Chondrocyte (in vitro differentiated cells): Measurements from ENCODE around the gene RPL6. TPM values are rescaled to one million over a fixed set of nuclear protein-coding genes. Genes with fewer than 3 reads are reported as not detected.
A peak's percentile ranks its signal among the peaks of the same experiment; 100 is the strongest.
"Not testable (repeated sequence)": the region's sequence is repeated elsewhere in the genome, so short reads cannot be mapped to it uniquely, and the experiment has no call there.

Source experiments
- DNase-seq: peaks from one replicate; pipeline ENCODE4 v3.0.0; 2021; ENCODE audit warnings: mixed read lengths, low spot score
- H3K27ac Mint-ChIP-seq: one replicate; pipeline ENCODE4 v1.8.0; 2021; ENCODE audit warnings: mild to moderate bottlenecking, moderate library complexity, mixed read lengths; ENCODE audit not compliant: unreplicated experiment
- H3K27me3 Mint-ChIP-seq: 2 replicates; pipeline ENCODE4 v1.8.0; 2021; ENCODE audit warnings: low read depth, mixed read lengths
- H3K36me3 Mint-ChIP-seq: 2 replicates; pipeline ENCODE4 v1.8.0; 2021; ENCODE audit warnings: low read depth, mixed read lengths
- H3K4me1 Mint-ChIP-seq: 2 replicates; pipeline ENCODE4 v1.8.0; 2021; ENCODE audit warnings: low read depth, mild to moderate bottlenecking, mixed read lengths
- H3K4me3 Mint-ChIP-seq: one replicate; pipeline ENCODE4 v1.8.0; 2021; ENCODE audit warnings: mild to moderate bottlenecking, moderate library complexity, mixed read lengths; ENCODE audit not compliant: unreplicated experiment
- H3K9me3 Mint-ChIP-seq: 2 replicates; pipeline ENCODE4 v1.8.0; 2021; ENCODE audit warnings: low read depth, mixed read lengths
- total RNA-seq: library from RNA; stranded (reverse); gene quantifications from 3 replicates; pipeline ENCODE4 v1.2.1, GENCODE V29; 2021
- TF ChIP-seq, protein P1 (sequence below): fragments of 200-600 bp; sonication (generic); IDR thresholded peaks from 2 replicates; pipeline ENCODE4 v1.5.0; 2021; ENCODE audit warnings: antibody characterized with exemption, mild to moderate bottlenecking, moderate library complexity

The RPL6 gene
- total RNA-seq, 1 donor from 2014 or later, result 896 TPM

- DNase-seq, result no peak
- Mint-ChIP-seq H3K27ac (no peak overlapping the region), H3K27me3 (no peaks in the 10 kb centered on the region), H3K36me3 (peaks cover 13% of the 10 kb centered on the region), H3K9me3 (peaks cover 3% of the 10 kb centered on the region), H3K4me1 (peaks cover 7% of the 10 kb centered on the region), H3K4me3 (no peak overlapping the region)
- TF ChIP-seq, protein P1, sequence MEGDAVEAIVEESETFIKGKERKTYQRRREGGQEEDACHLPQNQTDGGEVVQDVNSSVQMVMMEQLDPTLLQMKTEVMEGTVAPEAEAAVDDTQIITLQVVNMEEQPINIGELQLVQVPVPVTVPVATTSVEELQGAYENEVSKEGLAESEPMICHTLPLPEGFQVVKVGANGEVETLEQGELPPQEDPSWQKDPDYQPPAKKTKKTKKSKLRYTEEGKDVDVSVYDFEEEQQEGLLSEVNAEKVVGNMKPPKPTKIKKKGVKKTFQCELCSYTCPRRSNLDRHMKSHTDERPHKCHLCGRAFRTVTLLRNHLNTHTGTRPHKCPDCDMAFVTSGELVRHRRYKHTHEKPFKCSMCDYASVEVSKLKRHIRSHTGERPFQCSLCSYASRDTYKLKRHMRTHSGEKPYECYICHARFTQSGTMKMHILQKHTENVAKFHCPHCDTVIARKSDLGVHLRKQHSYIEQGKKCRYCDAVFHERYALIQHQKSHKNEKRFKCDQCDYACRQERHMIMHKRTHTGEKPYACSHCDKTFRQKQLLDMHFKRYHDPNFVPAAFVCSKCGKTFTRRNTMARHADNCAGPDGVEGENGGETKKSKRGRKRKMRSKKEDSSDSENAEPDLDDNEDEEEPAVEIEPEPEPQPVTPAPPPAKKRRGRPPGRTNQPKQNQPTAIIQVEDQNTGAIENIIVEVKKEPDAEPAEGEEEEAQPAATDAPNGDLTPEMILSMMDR, result no peak
These were observed 8.4 kb downstream of the RPL6 start for GRCh38 chr12:112401054-112401453.

DNA sequence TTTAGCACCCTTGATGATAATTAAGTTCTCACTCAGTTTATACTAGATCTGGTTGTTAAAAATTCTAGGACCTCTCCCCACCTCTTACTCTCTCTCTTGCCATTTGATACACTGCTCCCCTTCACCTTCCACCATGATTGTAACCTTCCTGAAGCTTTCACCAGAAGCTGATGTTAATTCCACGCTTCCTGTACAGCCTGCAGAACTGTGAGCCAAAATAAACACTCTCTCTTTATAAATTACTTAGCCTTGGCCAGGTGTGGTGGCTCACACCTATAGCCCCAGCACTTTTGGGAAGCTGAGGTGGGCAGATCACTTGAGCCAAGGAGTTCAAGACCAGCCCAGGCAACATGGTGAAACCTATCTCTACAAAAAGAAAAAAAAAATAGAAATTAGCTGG is 16.1 kb downstream of the RPL6 start:
- H3K9me3 Mint-ChIP-seq, result peaks cover 14% of the 10 kb centered on the region
- H3K27ac Mint-ChIP-seq, result no peak overlapping the region
- TF ChIP-seq, protein P1, result no peak
- no peak for DNase-seq
- H3K36me3 Mint-ChIP-seq, result peaks cover 3% of the 10 kb centered on the region
- H3K4me1 Mint-ChIP-seq, result no peaks in the 10 kb centered on the region
- H3K27me3 Mint-ChIP-seq, result no peaks in the 10 kb centered on the region
- no peak overlapping the region for H3K4me3 Mint-ChIP-seq

- not testable (repeated sequence) for H3K9me3 Mint-ChIP-seq, H3K36me3 Mint-ChIP-seq, H3K27ac Mint-ChIP-seq, H3K27me3 Mint-ChIP-seq, H3K4me3 Mint-ChIP-seq, DNase-seq, H3K4me1 Mint-ChIP-seq
These were observed 19.3 kb downstream of the RPL6 start for GRCh38 chr12:112389922-112390654.

- Mint-ChIP-seq H3K36me3 (no peaks in the 10 kb centered on the region), H3K9me3 (no peaks in the 10 kb centered on the region), H3K27ac (no peak overlapping the region), H3K27me3 (no peaks in the 10 kb centered on the region), H3K4me3 (no peak overlapping the region), H3K4me1 (peaks cover 5% of the 10 kb centered on the region)
- TF ChIP-seq, protein P1, result no peak
- no peak for DNase-seq
These were observed 20.2 kb downstream of the RPL6 start for GRCh38 chr12:112389228-112389627.

DNA sequence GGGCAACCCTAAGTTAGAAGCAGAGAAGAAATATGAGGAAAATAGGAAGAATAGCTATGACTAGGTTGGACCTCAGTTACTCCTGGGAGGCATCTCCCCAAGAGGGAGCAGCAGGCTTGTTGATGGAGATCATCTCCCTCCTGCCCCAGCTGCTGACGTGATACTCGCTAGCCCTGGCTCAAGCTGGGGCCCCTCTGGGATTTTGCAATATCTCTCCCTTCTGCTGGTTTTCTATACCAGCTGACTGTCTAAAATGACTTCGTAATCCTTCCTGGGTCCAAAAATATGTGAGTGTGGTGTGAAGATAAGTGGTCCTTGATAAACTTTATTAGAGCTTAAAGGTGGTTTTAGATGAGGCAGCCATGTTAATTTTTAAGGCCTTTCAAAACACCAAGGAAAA is 22.7 kb downstream of the RPL6 start:
- Mint-ChIP-seq H3K4me1 (peaks cover 10% of the 10 kb centered on the region), H3K36me3 (no peaks in the 10 kb centered on the region), H3K27me3 (no peaks in the 10 kb centered on the region), H3K9me3 (no peaks in the 10 kb centered on the region), H3K27ac (peak overlapping the region; percentile 62), H3K4me3 (no peak overlapping the region)
- DNase-seq, result no peak
- TF ChIP-seq, protein P1, result no peak

DNA sequence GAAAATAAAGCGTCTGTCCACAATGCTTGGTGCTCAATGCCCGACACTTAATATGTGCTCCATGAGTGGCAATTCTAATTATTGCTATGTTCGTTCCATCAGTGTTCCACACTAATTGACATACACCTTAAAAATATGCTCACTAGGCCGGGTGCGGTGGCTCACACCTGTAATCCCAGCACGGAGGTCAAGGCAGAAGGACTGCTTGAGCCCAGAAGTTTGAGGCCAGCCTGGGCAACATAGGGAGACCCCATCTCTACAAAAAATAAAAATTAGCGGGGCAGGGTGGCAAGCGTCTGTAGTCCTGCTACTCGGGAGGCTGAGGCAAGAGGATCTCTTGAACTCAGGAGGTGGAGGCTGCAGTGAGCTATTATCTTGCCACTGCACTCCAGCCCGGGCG is 26.5 kb downstream of the RPL6 start:
- Mint-ChIP-seq H3K4me1 (peaks cover 26% of the 10 kb centered on the region), H3K27ac (no peak overlapping the region), H3K4me3 (peak overlapping the region; percentile 83), H3K9me3 (no peaks in the 10 kb centered on the region), H3K27me3 (no peaks in the 10 kb centered on the region), H3K36me3 (no peaks in the 10 kb centered on the region)
- TF ChIP-seq, protein P1, result no peak
- no peak for DNase-seq
